Loucy (cell line): Measurements from ENCODE around the gene RHOF.

Experiments
- H2AFZ ChIP-seq: fragments of 200-600 bp; sonication (generic); 2 replicates; pipeline ENCODE4 v1.6.0; 2016; ENCODE audit warnings: antibody characterized with exemption, mild to moderate bottlenecking, low read length, moderate library complexity
- H3F3A ChIP-seq: fragments of 200-600 bp; 2 replicates; pipeline ENCODE4 v1.6.0; 2016; ENCODE audit warnings: antibody characterized with exemption, low read depth, mild to moderate bottlenecking
- H3K27me3 ChIP-seq: fragments of 200-600 bp; sonication (generic); 2 replicates; pipeline ENCODE4 v1.6.1; 2014; ENCODE audit warnings: low read length, mild to moderate bottlenecking; ENCODE audit not compliant: insufficient read depth, poor library complexity, severe bottlenecking
- H3K36me3 ChIP-seq: fragments of 200-600 bp; sonication (generic); 2 replicates; pipeline ENCODE4 v1.6.1; 2016; ENCODE audit warnings: low read length; ENCODE audit not compliant: insufficient read depth
- H3K4me1 ChIP-seq: fragments of 200-600 bp; sonication (generic); 2 replicates; pipeline ENCODE4 v1.5.1; 2014; ENCODE audit warnings: low read length, mild to moderate bottlenecking; ENCODE audit not compliant: insufficient read depth, poor library complexity, severe bottlenecking
- H3K4me2 ChIP-seq: fragments of 200-600 bp; sonication (generic); 2 replicates; pipeline ENCODE4 v1.6.0; 2014; ENCODE audit warnings: antibody characterized with exemption, low read length, low read depth, mild to moderate bottlenecking; ENCODE audit not compliant: poor library complexity, severe bottlenecking
- H3K4me3 ChIP-seq: fragments of 200-600 bp; sonication (generic); 2 replicates; pipeline ENCODE4 v1.5.1; 2014; ENCODE audit warnings: low read length, mild to moderate bottlenecking, mixed read lengths; ENCODE audit not compliant: poor library complexity, severe bottlenecking
- H3K79me2 ChIP-seq: fragments of 200-600 bp; sonication (generic); 2 replicates; pipeline ENCODE4 v1.6.1; 2014; ENCODE audit warnings: low read length; ENCODE audit not compliant: insufficient read depth
- H3K9ac ChIP-seq: fragments of 200-600 bp; sonication (generic); 2 replicates; pipeline ENCODE4 v1.6.0; 2014; ENCODE audit warnings: mild to moderate bottlenecking, low read depth, low read length, moderate library complexity; ENCODE audit not compliant: poor library complexity, severe bottlenecking
- H3K9me2 ChIP-seq: fragments of 200-600 bp; sonication (generic); replicated peaks from 2 replicates; pipeline ENCODE4 v1.6.1; 2016; ENCODE audit warnings: low read depth, low read length, mixed read lengths
- H3K9me3 ChIP-seq: fragments of 200-600 bp; sonication (generic); 2 replicates; pipeline ENCODE4 v1.6.1; 2014; ENCODE audit warnings: mild to moderate bottlenecking, antibody characterized with exemption, low read length, low read depth; ENCODE audit not compliant: insufficient read depth
- H4K20me1 ChIP-seq: fragments of 200-600 bp; sonication (generic); 2 replicates; pipeline ENCODE4 v1.6.0; 2014; ENCODE audit warnings: antibody characterized with exemption, low read length, mild to moderate bottlenecking; ENCODE audit not compliant: insufficient read depth, poor library complexity, severe bottlenecking
- EZH2phosphoT487 ChIP-seq: fragments of 200-600 bp; IDR thresholded peaks from 2 replicates; pipeline ENCODE4 v1.6.1; 2018; ENCODE audit warnings: antibody characterized with exemption, mild to moderate bottlenecking, moderate library complexity, borderline replicate concordance
- TF ChIP-seq, protein P1 (sequence below): fragments of 200-600 bp; sonication (generic); conservative IDR thresholded peaks from 2 replicates; pipeline ENCODE4 v1.5.1; 2014; ENCODE audit warnings: mild to moderate bottlenecking, antibody characterized with exemption, low read length

RHOF gene

DNA sequence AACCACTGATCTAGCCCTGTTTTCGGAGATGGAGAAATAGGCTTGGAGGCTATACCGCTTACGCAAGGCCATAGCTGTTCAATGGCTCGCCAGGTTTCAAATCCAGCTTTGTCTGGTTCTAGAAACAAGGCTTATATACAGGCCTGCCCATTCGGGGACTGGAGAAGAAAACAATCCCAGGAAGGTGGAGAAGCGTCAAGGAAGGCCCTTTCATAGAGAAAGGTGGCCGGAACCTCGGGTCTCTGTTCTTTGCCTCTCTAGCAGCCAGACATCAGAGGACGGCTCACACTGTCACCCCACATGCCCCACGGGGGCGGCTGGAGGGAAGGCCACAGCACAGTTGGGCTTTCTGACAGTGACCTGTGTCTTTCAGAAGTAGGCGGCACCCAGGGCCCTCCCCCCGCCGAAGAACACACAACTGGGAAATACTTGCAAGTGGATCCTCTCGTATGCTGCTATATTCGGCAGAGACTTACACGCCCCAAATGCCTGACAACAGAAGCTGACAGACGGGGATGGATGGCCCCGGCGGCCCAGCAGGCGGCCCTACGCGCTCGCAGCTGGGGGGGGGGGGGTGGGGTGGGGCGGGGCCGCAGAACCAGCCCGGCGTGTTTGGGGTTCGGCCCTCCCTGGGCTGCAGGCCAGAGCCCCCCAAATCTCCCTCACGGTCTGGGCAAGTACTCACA lies 5.8 kb upstream of the RHOF start:
- peaks cover 12% of the 10 kb centered on the region; the same call in 1 of the 2 replicates for H3F3A ChIP-seq
- H3K4me2 ChIP-seq, result peak overlapping the region; percentile 89
- peaks cover 39% of the 10 kb centered on the region for H4K20me1 ChIP-seq
- H3K36me3 ChIP-seq, result 0 out of 2 replicates have a peak, but pooled peaks cover 5% of the 10 kb centered on the region
- H2AFZ ChIP-seq, result no peak overlapping the region
- H3K9me3 ChIP-seq, result no peaks in the 10 kb centered on the region
- peaks cover 6% of the 10 kb centered on the region for H3K27me3 ChIP-seq
- peak overlapping the region; percentile 94 for H3K4me3 ChIP-seq
- H3K9me2 ChIP-seq, result no peaks in the 10 kb centered on the region
- H3K9ac ChIP-seq, result peak overlapping the region; percentile 100
- peaks cover 68% of the 10 kb centered on the region for H3K79me2 ChIP-seq
- TF ChIP-seq EZH2phosphoT487, result no peak
- TF ChIP-seq, protein P1, sequence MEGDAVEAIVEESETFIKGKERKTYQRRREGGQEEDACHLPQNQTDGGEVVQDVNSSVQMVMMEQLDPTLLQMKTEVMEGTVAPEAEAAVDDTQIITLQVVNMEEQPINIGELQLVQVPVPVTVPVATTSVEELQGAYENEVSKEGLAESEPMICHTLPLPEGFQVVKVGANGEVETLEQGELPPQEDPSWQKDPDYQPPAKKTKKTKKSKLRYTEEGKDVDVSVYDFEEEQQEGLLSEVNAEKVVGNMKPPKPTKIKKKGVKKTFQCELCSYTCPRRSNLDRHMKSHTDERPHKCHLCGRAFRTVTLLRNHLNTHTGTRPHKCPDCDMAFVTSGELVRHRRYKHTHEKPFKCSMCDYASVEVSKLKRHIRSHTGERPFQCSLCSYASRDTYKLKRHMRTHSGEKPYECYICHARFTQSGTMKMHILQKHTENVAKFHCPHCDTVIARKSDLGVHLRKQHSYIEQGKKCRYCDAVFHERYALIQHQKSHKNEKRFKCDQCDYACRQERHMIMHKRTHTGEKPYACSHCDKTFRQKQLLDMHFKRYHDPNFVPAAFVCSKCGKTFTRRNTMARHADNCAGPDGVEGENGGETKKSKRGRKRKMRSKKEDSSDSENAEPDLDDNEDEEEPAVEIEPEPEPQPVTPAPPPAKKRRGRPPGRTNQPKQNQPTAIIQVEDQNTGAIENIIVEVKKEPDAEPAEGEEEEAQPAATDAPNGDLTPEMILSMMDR, result no peak
- peaks cover 28% of the 10 kb centered on the region for H3K4me1 ChIP-seq

DNA sequence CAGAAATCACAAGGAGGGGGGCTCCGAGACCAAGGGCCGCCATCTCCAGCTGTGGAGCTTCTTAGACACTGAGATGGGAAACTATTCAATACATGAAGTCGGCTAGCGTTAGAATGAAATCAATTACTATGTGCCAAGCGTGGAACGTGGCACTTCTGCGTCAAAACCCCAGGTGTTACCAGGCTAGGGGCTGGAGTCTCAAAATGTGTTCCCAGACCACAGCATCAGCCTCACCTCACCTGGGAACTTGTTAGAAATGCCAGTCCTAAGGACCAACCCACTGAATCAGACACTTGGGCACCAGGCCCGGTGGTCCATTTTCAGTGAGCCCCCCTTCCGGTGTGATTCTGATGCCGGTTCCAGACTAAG lies 5.3 kb upstream of the RHOF start:
- H2AFZ ChIP-seq, result no peak overlapping the region
- H3K4me2 ChIP-seq, result peak overlapping the region; percentile 89
- H3K9me3 ChIP-seq, result no peaks in the 10 kb centered on the region
- H3K9me2 ChIP-seq, result no peaks in the 10 kb centered on the region
- H3K79me2 ChIP-seq, result peaks cover 68% of the 10 kb centered on the region
- peak overlapping the region; percentile 68 for H3K4me3 ChIP-seq
- peaks cover 6% of the 10 kb centered on the region for H3K27me3 ChIP-seq
- H3K9ac ChIP-seq, result peak overlapping the region; percentile 46
- TF ChIP-seq EZH2phosphoT487, result no peak
- TF ChIP-seq, protein P1, result no peak
- H3K36me3 ChIP-seq, result 0 out of 2 replicates have a peak, but pooled peaks cover 5% of the 10 kb centered on the region
- H4K20me1 ChIP-seq, result peaks cover 39% of the 10 kb centered on the region
- peaks cover 28% of the 10 kb centered on the region for H3K4me1 ChIP-seq
- H3F3A ChIP-seq, result peaks cover 12% of the 10 kb centered on the region; the same call in 1 of the 2 replicates

DNA sequence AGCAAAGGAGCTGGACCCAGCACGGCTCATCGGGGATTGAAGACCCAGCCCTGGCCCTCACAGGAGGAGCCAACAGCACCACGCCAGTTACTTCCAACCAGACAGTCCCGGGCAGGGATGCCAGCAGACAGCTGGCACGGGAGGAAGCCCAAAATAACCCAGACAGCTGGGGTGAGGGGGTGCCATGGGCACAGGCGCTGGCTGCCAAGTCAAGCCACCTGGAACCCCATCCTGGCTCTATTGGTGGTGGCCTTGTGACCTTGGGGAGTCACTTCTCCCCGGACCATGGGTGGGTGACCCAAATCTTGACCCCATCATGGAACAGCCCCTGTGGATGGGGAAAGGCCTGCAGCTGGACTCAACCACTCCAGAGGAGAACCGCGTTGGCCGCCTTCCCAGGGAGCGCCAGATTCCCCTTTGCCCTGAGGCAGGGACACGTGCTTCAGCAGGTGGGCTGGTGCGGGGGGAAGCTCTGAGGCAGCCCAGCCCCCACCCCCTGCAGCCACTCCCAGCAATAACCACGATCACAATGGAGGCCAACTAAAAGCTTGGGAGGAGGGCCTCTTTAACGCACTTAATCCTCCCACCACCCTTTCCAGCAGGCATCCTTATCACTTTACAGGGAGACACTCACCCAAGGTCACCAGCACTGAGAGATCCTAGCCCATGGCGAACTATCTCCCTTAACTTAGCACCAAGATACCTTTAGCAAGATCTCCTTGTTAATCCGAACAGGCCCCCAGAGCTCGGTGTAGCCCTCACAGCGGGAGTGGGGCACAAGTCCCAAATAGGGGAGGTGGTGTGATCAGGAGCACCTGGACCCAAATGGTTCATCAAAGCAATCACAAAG lies 4.7 kb upstream of the RHOF start:
- Histone ChIP-seq H4K20me1 (peaks cover 39% of the 10 kb centered on the region), H3K4me1 (peaks cover 28% of the 10 kb centered on the region), H3K4me2 (peak overlapping the region; percentile 89), H3K36me3 (0 out of 2 replicates have a peak, but pooled peaks cover 5% of the 10 kb centered on the region), H3K9me2 (no peaks in the 10 kb centered on the region), H3K9ac (peak overlapping the region; percentile 46), H3K9me3 (no peaks in the 10 kb centered on the region), H3F3A (peaks cover 7% of the 10 kb centered on the region; the same call in 1 of the 2 replicates), H3K79me2 (peaks cover 71% of the 10 kb centered on the region), H3K4me3 (peak overlapping the region; percentile 68), H2AFZ (no peak overlapping the region), H3K27me3 (peaks cover 6% of the 10 kb centered on the region)
- TF ChIP-seq EZH2phosphoT487, result no peak
- TF ChIP-seq, protein P1, result no peak
